Esophagus mucosa (tissue), 1 donor: ENCODE measurements around the gene SEMA4A. TPM values are rescaled to one million over a fixed set of nuclear protein-coding genes. Genes with fewer than 3 reads are reported as not detected.

ENCODE experiments used
- ATAC-seq: fragments of 200-7000 bp; cut with Tn5 transposase; one replicate; pipeline ENCODE4 v1.9.1; 2020
- total RNA-seq: library from RNA; stranded (reverse); gene quantifications from one replicate; pipeline ENCODE4 v1.2.4, GENCODE V29; 2023
- donor health status: DM: yes; HTN: yes; CAD: no.

SEMA4A gene
- total RNA-seq, 1 donor from 2014 or later = 34.6 TPM

GRCh38 chr1:156135930-156136871 lies 17.2 kb upstream of the SEMA4A start:
- no peak for ATAC-seq

GRCh38 chr1:156136970-156137483 lies 16.4 kb upstream of the SEMA4A start:
- ATAC-seq = no peak

- no peak for ATAC-seq
Measured at GRCh38 chr1:156138458-156138867, 14.9 kb upstream of the SEMA4A start.

GRCh38 chr1:156140879-156141707 lies 12.3 kb upstream of the SEMA4A start:
- peak; percentile 7 for ATAC-seq

- no peak for ATAC-seq
Measured at GRCh38 chr1:156143765-156144489, 9.5 kb upstream of the SEMA4A start.

GRCh38 chr1:156144742-156145141 lies 8.6 kb upstream of the SEMA4A start:
- ATAC-seq = no peak

- no peak for ATAC-seq
Measured at GRCh38 chr1:156145650-156146019, 7.8 kb upstream of the SEMA4A start.

- ATAC-seq = peak; percentile 56
Measured at GRCh38 chr1:156146020-156146768, 7.2 kb upstream of the SEMA4A start.

- peak; percentile 1 for ATAC-seq
Measured at GRCh38 chr1:156146769-156147405, 6.5 kb upstream of the SEMA4A start.

GRCh38 chr1:156148216-156148615 lies 5.2 kb upstream of the SEMA4A start:
- ATAC-seq = no peak

GRCh38 chr1:156149374-156150332 lies 3.7 kb upstream of the SEMA4A start:
- no peak for ATAC-seq

- ATAC-seq = no peak
Measured at GRCh38 chr1:156150333-156151011, 2.9 kb upstream of the SEMA4A start.

- peak; percentile 22 for ATAC-seq
Measured at GRCh38 chr1:156151093-156151688, 2.2 kb upstream of the SEMA4A start.

GRCh38 chr1:156152628-156153027 lies 757 bp upstream of the SEMA4A start:
- no peak for ATAC-seq

GRCh38 chr1:156154317-156154749 lies 948 bp downstream of the SEMA4A start:
- ATAC-seq = peak; percentile 53

- no peak for ATAC-seq
Measured at GRCh38 chr1:156155756-156156510, 2.5 kb downstream of the SEMA4A start.

GRCh38 chr1:156157506-156157905 lies 4.1 kb downstream of the SEMA4A start:
- ATAC-seq = no peak

GRCh38 chr1:156157966-156158365 lies 4.6 kb downstream of the SEMA4A start:
- ATAC-seq = no peak
